Breast epithelium (tissue), 3 donors: Measurements from ENCODE around the gene RAP1GAP2.

Experiments
- CTCF ChIP-seq, 3 donors: fragments of 450-650 bp; IDR thresholded peaks; one replicate each; pipeline ENCODE4 v1.5.1; 2016 to 2017; ENCODE audit warnings: antibody characterized with exemption in 3 of 3, mild to moderate bottlenecking in 3 of 3, moderate library complexity in 3 of 3
- POLR2A ChIP-seq: fragments of 450-650 bp; IDR thresholded peaks from one replicate; pipeline ENCODE4 v1.6.1; 2016; ENCODE audit warnings: antibody characterized with exemption, mild to moderate bottlenecking, moderate library complexity

DNA sequence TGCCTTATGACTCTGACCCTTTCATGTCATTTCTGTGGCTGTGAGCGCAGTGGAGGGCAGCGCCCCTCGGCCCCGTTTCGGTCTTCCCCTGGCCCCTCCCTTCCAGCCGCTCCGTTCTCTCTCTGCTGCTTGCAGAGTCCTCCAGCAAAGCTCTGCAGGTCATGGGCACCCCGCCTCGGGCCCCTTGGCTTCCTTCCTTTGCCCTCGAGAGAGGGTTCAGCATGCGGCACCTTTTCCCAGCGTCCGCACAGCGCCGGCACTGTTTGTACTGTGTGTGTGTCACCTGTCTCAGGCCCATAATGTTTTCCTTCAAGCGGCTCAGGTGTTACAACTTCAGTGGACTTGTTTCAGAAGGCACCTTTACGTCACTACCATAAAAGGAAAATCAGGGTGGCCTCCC, 98.5 kb downstream of the RAP1GAP2 start:
- TF ChIP-seq POLR2A = no peak
- TF ChIP-seq CTCF (IDR thresholded peaks at IDR 0.05) = no peak
